ENCODE measurements around the gene HADHB.
"Not testable (repeated sequence)": the region's sequence is repeated elsewhere in the genome, so short reads cannot be mapped to it uniquely, and the experiment has no call there.

HADHB gene

DNA sequence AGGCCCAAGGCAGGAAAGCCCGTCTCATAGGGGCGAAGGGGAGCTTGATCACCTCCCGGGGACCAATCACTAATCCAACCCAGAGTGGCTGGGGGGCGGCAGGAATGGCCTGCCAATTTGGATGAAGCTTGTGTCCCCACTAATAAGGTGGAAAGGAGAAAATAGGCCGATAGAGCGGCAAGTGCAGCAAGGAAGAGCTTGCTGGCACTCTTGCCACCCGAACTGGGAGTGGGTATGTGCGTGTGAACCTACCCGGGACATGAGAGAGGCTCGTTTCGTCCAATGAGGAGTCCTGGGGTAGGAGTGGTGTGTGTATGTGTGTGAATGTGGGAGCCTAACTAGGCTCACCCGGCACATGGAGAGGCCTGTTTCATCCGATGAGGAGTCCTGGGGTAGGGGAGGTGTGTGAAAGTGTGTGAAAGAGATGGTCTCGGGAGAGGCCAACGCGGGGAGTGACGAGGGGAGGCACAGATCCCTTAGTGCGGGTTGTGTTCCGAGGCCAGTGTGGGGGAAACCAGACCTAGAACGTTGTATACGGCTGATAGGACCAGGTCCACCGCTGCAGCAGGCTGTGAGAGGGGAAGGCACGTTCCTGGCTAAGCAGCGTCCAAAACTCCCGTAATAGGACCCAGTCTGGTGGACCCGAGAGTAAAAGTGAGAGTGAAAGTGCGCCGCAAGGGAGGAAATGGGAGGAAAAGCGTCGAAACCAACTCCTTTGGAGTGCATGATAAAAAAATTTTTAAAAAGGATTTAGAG, 54.1 kb downstream of the HADHB start:
- DNase-seq (ENCODE audit: low read depth, low spot score) = peak; percentile 48
- TF ChIP-seq, protein P1, sequence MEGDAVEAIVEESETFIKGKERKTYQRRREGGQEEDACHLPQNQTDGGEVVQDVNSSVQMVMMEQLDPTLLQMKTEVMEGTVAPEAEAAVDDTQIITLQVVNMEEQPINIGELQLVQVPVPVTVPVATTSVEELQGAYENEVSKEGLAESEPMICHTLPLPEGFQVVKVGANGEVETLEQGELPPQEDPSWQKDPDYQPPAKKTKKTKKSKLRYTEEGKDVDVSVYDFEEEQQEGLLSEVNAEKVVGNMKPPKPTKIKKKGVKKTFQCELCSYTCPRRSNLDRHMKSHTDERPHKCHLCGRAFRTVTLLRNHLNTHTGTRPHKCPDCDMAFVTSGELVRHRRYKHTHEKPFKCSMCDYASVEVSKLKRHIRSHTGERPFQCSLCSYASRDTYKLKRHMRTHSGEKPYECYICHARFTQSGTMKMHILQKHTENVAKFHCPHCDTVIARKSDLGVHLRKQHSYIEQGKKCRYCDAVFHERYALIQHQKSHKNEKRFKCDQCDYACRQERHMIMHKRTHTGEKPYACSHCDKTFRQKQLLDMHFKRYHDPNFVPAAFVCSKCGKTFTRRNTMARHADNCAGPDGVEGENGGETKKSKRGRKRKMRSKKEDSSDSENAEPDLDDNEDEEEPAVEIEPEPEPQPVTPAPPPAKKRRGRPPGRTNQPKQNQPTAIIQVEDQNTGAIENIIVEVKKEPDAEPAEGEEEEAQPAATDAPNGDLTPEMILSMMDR (IDR thresholded peaks at IDR 0.05; ENCODE audit: low read depth, low read length) = no peak
- in situ Hi-C loops (cut with HindIII; ENCODE audit: low sequenced_read_pairs) = no loop called here

DNA sequence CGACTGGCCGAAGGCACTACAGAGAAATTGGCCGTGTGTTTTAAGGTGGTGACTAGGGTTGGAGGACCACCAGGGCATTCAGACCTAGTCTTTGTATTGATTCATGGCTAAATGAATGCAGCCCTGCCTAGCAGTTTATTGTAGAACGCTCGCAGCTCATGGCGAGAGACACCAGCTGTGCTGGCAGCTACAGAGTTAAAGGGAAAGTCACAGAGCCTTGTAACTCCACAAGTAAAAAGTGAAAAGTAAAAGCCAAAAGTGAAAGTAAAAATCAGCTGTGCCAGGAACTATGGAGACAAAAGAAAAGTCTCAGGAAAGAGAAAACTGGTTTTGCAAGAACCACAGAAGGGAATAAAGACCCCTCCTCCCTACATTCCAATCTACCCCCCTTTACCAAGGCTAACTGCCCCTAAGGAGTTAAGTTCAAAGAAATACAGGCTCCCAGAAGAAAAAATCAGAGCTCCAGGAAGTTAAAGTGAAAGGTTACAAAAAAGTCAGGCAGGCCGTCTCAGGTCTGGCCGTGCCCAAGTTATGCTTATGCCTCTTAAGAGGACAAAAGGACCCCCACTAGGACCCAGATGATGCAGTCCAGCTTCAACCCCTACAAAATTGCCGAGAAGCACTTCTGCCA, 54.8 kb downstream of the HADHB start:
- DNase-seq (ENCODE audit: low read depth, low spot score) = peak; percentile 84
- in situ Hi-C loops (cut with HindIII; ENCODE audit: low sequenced_read_pairs) = no loop called here
- peak overlapping the region; percentile 38 for H3K4me3 ChIP-seq (ENCODE audit: low read depth, low read length)
- TF ChIP-seq, protein P1 (IDR thresholded peaks at IDR 0.05; ENCODE audit: low read depth, low read length) = no peak

More for the DNA sequence above, 54.1 kb downstream of the HADHB start:
- H3K4me3 ChIP-seq (ENCODE audit: low read depth, low read length) = peak overlapping the region; percentile 38

DNA sequence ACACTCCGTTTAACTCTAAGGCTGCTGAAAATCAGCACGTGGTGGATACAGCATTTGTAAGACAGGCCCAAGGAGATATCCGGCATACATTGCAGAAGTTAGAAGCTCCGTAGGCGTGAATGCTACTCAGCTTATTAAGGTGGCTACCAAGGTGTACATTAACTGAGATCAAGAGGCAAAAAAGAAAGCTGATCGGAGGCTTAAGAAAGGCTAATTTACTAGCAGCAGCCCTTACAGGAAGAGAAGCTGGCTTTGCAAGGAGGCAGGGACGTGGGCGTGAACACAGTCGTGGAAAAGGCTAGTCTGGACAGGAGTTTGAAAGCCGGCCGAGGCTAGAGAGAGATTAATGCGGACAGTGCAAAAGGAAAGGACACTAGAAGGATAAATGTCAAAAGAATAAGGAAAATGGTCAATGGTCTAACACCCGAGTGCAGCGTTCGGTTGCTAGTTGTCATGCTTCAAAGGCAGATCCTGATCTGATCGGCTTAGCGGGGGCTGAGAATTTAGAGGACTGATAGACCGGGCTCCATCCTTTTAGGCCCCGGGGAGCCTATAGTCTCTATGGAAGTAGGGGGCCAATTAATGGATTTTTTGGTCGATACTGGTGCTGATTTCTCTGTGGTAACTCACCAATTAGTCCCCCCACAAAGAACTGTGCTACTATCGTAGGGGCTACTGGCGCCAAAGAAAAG, 55.6 kb downstream of the HADHB start:
- in situ Hi-C loops (cut with HindIII; ENCODE audit: low sequenced_read_pairs) = no loop called here
- peak overlapping the region; percentile 38 for H3K4me3 ChIP-seq (ENCODE audit: low read depth, low read length)
- DNase-seq (ENCODE audit: low read depth, low spot score) = peak; percentile 56
- TF ChIP-seq, protein P1 (IDR thresholded peaks at IDR 0.05; ENCODE audit: low read depth, low read length) = no peak

DNA sequence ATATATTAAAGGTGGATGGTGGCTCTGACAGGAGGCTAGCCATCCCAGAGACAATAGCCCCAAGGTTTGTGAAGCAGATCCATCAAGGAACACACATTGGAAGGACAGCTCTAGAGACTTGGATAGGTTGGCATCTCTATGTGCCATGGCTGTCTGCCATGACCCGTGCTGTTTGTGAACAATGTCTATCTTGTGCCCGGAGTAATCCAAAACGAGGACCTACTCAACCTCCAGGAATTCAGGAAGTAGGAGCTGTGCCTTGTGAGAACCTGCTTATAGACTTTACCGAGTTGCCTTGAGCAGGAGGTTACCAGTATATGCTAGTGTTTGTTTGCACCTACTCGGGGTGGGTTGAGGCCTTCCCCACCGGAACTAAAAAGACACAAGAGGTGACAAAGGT, 58.1 kb downstream of the HADHB start:
- H3K4me3 ChIP-seq (ENCODE audit: low read depth, low read length) = no peak overlapping the region
- no peak for DNase-seq (ENCODE audit: low read depth, low spot score)
- in situ Hi-C loops (cut with HindIII; ENCODE audit: low sequenced_read_pairs) = no loop called here
- TF ChIP-seq, protein P1 (IDR thresholded peaks at IDR 0.05; ENCODE audit: low read depth, low read length) = no peak

DNA sequence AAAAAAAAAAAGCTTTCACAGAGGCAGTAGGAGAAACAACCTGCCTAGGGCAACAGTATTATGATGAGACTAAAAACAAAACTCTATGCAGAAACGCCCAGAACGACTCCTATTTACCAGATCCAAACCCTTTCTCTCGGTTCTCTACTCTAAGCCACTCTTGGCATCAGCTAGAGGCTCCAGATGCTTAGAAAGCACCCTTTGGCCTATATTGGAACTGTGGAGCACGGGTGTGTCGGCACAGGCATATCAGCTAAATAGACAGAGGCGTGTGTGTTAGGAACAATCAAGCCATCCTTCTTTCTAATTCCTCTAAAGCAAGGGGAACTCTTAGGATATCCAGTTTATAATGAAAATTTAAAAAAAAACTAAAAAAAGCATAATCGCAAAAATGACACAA, 60.4 kb downstream of the HADHB start:
- DNase-seq (ENCODE audit: low read depth, low spot score); H3K4me3 ChIP-seq (ENCODE audit: low read depth, low read length); in situ Hi-C loops (cut with HindIII; ENCODE audit: low sequenced_read_pairs): not testable (repeated sequence)

DNA sequence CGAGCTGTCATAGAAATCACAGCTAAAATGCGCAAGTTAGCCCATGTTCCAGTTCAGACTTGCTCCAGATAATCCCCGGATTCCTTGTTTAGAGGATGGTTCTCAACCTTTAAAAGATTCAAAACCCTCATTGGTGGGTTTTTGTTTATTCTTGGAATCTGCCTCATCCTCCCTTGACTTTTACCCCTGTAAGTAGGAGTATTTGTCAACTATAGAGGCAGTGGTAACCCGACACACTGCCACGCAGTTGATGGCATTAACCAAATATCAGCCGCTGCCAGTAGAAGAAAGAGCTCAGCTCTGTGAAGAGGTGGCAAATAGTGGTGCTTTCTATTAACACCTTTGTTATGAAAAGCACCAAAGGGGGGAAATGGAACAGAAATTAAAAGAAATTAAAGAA, 60.8 kb downstream of the HADHB start:
- no peak overlapping the region for H3K4me3 ChIP-seq (ENCODE audit: low read depth, low read length)
- in situ Hi-C loops (cut with HindIII; ENCODE audit: low sequenced_read_pairs) = no loop called here
- TF ChIP-seq, protein P1 (IDR thresholded peaks at IDR 0.05; ENCODE audit: low read depth, low read length) = no peak
- no peak for DNase-seq (ENCODE audit: low read depth, low spot score)

DNA sequence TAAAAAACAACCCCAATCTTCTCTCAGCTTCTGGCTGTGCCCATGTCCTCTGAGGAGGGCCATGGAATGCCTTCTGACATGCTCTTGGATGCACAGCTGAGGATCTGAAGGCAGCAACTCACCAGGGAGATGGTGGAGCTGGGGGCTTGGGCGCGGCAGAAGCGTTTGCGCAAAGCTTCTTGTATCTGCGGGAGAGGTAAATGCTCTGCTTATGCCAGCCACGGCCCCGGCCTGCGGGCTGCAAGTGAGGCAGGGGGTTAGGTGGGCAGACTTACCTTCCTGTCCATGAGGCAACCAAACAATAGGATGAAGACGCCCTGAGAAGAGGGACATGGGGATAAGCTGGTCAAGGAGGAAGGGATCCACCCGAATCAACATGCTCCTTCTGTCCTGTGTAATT, 65.2 kb downstream of the HADHB start:
- H3K4me3 ChIP-seq (ENCODE audit: low read depth, low read length) = no peak overlapping the region
- TF ChIP-seq, protein P1 (IDR thresholded peaks at IDR 0.05; ENCODE audit: low read depth, low read length) = no peak
- no peak for DNase-seq (ENCODE audit: low read depth, low spot score)
- in situ Hi-C loops (cut with HindIII; ENCODE audit: low sequenced_read_pairs) = no loop called here
